CD4-positive, alpha-beta T cell treated with Interleukin-10 for 1 hour (primary cell): ENCODE data around the gene EFEMP2.

Source experiments
- DNase-seq: peaks from one replicate; pipeline ENCODE4 v3.0.0-alpha.2; 2020

EFEMP2 gene

GRCh38 chr11:65864706-65865471 is 7.7 kb downstream of the EFEMP2 start:
- DNase-seq = no peak

GRCh38 chr11:65863889-65864705 is 8.5 kb downstream of the EFEMP2 start:
- DNase-seq = no peak

GRCh38 chr11:65862941-65863888 is 9.4 kb downstream of the EFEMP2 start:
- DNase-seq = no peak

- no peak for DNase-seq
Measured at GRCh38 chr11:65862191-65862735, 10.3 kb downstream of the EFEMP2 start.

- DNase-seq = no peak
Measured at GRCh38 chr11:65861533-65862183, 10.9 kb downstream of the EFEMP2 start.

GRCh38 chr11:65861165-65861505 is 11.5 kb downstream of the EFEMP2 start:
- DNase-seq = no peak

- DNase-seq = peak; percentile 96
Measured at GRCh38 chr11:65860278-65861164, 12.1 kb downstream of the EFEMP2 start, which contains the start of gene MUS81. Gene MUS81 (plus strand): TSS chr11:65860433. CDS start chr11:65860754, 321 bp downstream.

- DNase-seq = no peak
Measured at GRCh38 chr11:65859812-65860277, 12.8 kb downstream of the EFEMP2 start.

- peak; percentile 97 for DNase-seq
Measured at GRCh38 chr11:65859095-65859811, 13.3 kb downstream of the EFEMP2 start.

GRCh38 chr11:65858681-65859087 is 13.9 kb downstream of the EFEMP2 start:
- no peak for DNase-seq

- DNase-seq = peak; percentile 98
Measured at GRCh38 chr11:65857853-65858680, 14.5 kb downstream of the EFEMP2 start, which contains the start of gene CFL1. Gene CFL1 (minus strand): TSS chr11:65858180. CDS start chr11:65858099, 81 bp downstream.

GRCh38 chr11:65857500-65857852 is 15.1 kb downstream of the EFEMP2 start:
- DNase-seq = peak; percentile 64

GRCh38 chr11:65856689-65857499 is 15.7 kb downstream of the EFEMP2 start:
- peak; percentile 86 for DNase-seq

GRCh38 chr11:65855927-65856363 is 16.7 kb downstream of the EFEMP2 start:
- DNase-seq = no peak

- DNase-seq = no peak
Measured at GRCh38 chr11:65854852-65855837, 17.5 kb downstream of the EFEMP2 start.

- no peak for DNase-seq
Measured at GRCh38 chr11:65854161-65854592, 18.4 kb downstream of the EFEMP2 start.
